Ascending aorta (tissue), 2 donors: ENCODE results near the gene STX7. TPM values are rescaled to one million over a fixed set of nuclear protein-coding genes. Genes with fewer than 3 reads are reported as not detected.

Source experiments
- DNase-seq, 2 donors: peaks; one replicate each; pipeline ENCODE4 v3.0.0-alpha.2; 2019; ENCODE audit warnings: low spot score in 2 of 2
- H3K27ac ChIP-seq, 2 donors: fragments of 200-600 bp; sonication (generic); one replicate each; pipeline ENCODE4 v1.5.1; 2016 to 2017; ENCODE audit warnings: mild to moderate bottlenecking in 1 of 2
- H3K27me3 ChIP-seq: fragments of 200-600 bp; sonication (generic); one replicate; pipeline ENCODE4 v1.5.1; 2017
- H3K36me3 ChIP-seq, 2 donors: fragments of 200-600 bp; sonication (generic); one replicate each; pipeline ENCODE4 v1.5.1; 2016
- H3K4me1 ChIP-seq, 2 donors: fragments of 200-600 bp; sonication (generic); one replicate each; pipeline ENCODE4 v1.5.1; 2016 to 2017; ENCODE audit warnings: mild to moderate bottlenecking in 1 of 2
- H3K4me3 ChIP-seq, 2 donors: fragments of 200-600 bp; sonication (generic); one replicate each; pipeline ENCODE4 v1.5.1; 2016 to 2017; ENCODE audit warnings: mild to moderate bottlenecking in 1 of 2
- H3K9me3 ChIP-seq, 2 donors: fragments of 200-600 bp; sonication (generic); one replicate each; pipeline ENCODE4 v1.5.1; 2016
- CTCF ChIP-seq, 3 experiments: fragments of 200-600 bp in 2 of 3; fragments of 450-650 bp in 1 of 3; sonication (generic) in 2 of 3; IDR thresholded peaks; one replicate each; pipeline ENCODE4 v1.5.1; 2016 to 2019; ENCODE audit warnings: antibody characterized with exemption in 3 of 3, mild to moderate bottlenecking in 1 of 3, moderate library complexity in 1 of 3
- intact Hi-C: fragments of 100-400 bp; cut with DNase I; formaldehyde crosslinking; loops from one replicate; pipeline ENCODE4 v1.15.1; 2023
- total RNA-seq: library from RNA; depleted of rRNA; stranded (reverse); fragments of >200 nt; gene quantifications from one replicate; pipeline ENCODE4 v1.1.0, GENCODE V29; 2016

The STX7 gene
- total RNA-seq, 1 donor from 2014 or later, result 18.3 TPM

GRCh38 chr6:132430110-132430509 lies 82.8 kb downstream of the STX7 start:
- TF ChIP-seq CTCF (IDR thresholded peaks at IDR 0.05), result no peak
- H3K27ac ChIP-seq, result no peak overlapping the region
- DNase-seq, result no peak
- no peak overlapping the region for H3K4me3 ChIP-seq
- H3K4me1 ChIP-seq, result no peaks in the 10 kb centered on the region
- no peaks in the 10 kb centered on the region for H3K27me3 ChIP-seq
- intact Hi-C loops, result no loop called here
- H3K9me3 ChIP-seq, result no peaks in the 10 kb centered on the region
- no peaks in the 10 kb centered on the region for H3K36me3 ChIP-seq

GRCh38 chr6:132425176-132425575 lies 87.7 kb downstream of the STX7 start:
- H3K4me3 ChIP-seq, result no peak overlapping the region
- intact Hi-C loops, result no loop called here
- H3K27me3 ChIP-seq, result no peaks in the 10 kb centered on the region
- DNase-seq, result no peak
- no peak for TF ChIP-seq CTCF (IDR thresholded peaks at IDR 0.05)
- H3K4me1 ChIP-seq, result no peaks in the 10 kb centered on the region
- H3K27ac ChIP-seq, result no peak overlapping the region
- H3K36me3 ChIP-seq, result no peaks in the 10 kb centered on the region
- H3K9me3 ChIP-seq, result peaks cover 6 to 11% of the 10 kb centered on the region in 2 donors

DNA sequence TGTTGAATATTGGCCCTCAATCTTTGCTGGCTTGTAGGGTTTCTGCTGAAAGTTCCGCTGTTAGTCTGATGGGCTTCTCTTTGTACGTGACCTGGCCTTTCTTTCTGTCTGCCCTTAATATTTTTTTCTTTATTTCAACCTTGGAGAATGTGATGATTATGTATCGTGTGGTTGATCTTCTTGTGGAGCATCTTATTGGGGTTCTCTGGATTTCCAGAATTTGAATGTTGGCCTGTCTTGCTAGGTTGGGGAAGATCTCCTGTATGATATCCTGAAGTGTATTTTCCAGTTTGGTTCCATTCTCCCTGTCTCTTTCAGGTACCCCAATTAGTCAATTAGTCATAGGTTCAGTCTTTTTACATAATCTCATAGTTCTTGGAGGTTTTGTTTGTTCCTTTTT lies 89.1 kb downstream of the STX7 start:
- H3K9me3 ChIP-seq, result peaks cover 6 to 11% of the 10 kb centered on the region in 2 donors
- intact Hi-C loops, result no loop called here
- H3K36me3 ChIP-seq, result no peaks in the 10 kb centered on the region
- TF ChIP-seq CTCF (IDR thresholded peaks at IDR 0.05), result no peak
- no peak for DNase-seq
- H3K4me3 ChIP-seq, result no peak overlapping the region
- no peak overlapping the region for H3K27ac ChIP-seq
- no peaks in the 10 kb centered on the region for H3K27me3 ChIP-seq
- H3K4me1 ChIP-seq, result no peaks in the 10 kb centered on the region

- peaks cover 6 to 11% of the 10 kb centered on the region in 2 donors for H3K9me3 ChIP-seq
- H3K4me1 ChIP-seq, result no peaks in the 10 kb centered on the region
- DNase-seq, result no peak
- TF ChIP-seq CTCF (IDR thresholded peaks at IDR 0.05), result no peak
- H3K36me3 ChIP-seq, result no peaks in the 10 kb centered on the region
- H3K27ac ChIP-seq, result no peak overlapping the region
- intact Hi-C loops, result no loop called here
- H3K4me3 ChIP-seq, result no peak overlapping the region
- H3K27me3 ChIP-seq, result no peaks in the 10 kb centered on the region
Observed at GRCh38 chr6:132418235-132418965, 94.5 kb downstream of the STX7 start.

DNA sequence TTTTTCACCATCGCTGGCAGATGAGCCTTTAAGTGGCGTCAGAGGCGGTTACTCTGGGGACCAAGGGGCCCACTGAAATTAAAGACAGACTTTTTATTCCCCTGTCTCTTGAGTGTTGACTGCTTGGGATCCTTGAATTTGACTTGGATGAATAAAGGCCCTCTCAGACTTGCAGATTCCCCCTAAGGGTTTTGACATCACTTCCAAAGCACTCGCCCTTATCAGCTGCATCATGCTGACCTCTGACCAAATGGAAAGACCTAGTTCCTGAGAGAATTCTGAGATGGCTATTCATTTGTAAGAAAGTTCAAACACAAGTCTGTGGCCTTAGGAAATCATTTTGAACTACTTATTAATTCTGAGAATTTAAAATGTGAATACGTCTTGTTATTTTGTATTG lies 98.2 kb downstream of the STX7 start:
- Histone ChIP-seq H3K9me3 (no peaks in the 10 kb centered on the region), H3K27me3 (no peaks in the 10 kb centered on the region), H3K4me3 (no peak overlapping the region), H3K27ac (no peak overlapping the region), H3K36me3 (no peaks in the 10 kb centered on the region), H3K4me1 (no peaks in the 10 kb centered on the region)
- TF ChIP-seq CTCF (IDR thresholded peaks at IDR 0.05), result no peak
- DNase-seq, result no peak
- intact Hi-C loops, result no loop called here

- Histone ChIP-seq H3K27me3 (no peaks in the 10 kb centered on the region), H3K36me3 (no peaks in the 10 kb centered on the region), H3K4me1 (no peaks in the 10 kb centered on the region), H3K9me3 (no peaks in the 10 kb centered on the region), H3K27ac (no peak overlapping the region), H3K4me3 (no peak overlapping the region)
- intact Hi-C loops, result no loop called here
- no peak for DNase-seq
- no peak for TF ChIP-seq CTCF (IDR thresholded peaks at IDR 0.05)
Observed at GRCh38 chr6:132414322-132414721, 98.6 kb downstream of the STX7 start.
